ENCODE results near the gene NR1D2.
"Not testable (repeated sequence)": the region's sequence is repeated elsewhere in the genome, so short reads cannot be mapped to it uniquely, and the experiment has no call there.

The NR1D2 gene

DNA sequence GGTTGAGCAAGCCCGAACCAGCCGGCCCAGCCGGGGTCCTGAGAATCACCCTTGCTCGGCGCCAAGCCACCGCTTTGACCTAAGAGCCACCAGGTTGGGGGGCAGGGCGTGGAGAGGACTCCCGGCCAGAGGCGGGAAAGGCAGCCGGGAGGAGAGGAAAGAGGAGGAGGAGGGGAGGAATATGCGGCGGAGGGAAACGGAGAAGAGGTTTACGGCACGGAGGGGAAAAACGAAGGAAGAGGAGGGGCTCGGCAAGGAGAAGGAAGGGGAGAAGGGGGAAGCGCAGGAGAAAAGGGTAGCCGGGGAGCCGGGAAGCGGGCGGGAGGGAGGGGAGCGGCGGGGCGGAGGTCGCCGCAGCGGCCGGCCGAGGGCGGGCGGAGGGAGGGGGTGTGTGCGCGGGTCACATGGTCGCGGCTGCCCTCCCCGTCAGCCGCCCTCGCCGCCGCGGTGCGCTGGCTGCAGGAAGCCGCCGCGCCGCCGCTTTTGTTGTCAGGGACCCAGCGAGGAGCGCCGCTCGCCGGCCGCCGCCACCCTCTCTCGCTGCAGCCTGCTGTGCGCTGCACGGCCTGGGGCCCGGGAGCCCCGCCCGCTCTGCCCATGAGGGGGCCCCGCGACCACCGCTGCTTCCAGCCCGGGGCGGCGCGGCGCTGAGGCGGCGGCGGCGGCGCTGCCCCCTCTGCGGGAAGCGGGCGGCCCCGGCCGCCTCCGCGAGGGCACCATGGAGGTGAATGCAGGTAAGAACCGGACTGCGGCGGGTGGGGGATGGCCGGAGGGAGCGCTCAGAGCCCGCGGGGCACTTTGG is at the start of gene NR1D2:
Gene NR1D2 (plus strand): TSS at position 426 of the 802 bp plus-strand sequence. CDS start 293 bp downstream, at position 719.
- DNase-seq = peak; percentile 18

DNA sequence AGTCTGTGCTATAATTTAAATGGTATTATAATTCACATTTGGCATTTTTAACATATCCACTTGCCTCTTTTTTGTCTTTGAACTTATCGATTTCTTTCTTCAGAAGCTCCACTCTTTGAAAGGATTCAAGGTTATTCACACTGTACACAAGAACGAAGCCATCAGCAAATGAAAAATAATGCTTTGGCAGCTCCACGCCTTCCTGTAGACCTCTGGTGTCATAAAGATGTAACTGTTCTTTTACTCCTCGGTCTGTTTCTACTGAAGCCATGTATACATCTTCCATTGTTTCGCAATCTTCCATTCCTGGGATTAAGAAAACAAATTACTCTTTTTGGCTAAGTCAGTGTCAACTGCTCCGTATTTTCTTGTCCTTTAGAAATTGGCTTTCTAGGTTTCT is 44.3 kb upstream of the NR1D2 start:
- DNase-seq = no peak

DNA sequence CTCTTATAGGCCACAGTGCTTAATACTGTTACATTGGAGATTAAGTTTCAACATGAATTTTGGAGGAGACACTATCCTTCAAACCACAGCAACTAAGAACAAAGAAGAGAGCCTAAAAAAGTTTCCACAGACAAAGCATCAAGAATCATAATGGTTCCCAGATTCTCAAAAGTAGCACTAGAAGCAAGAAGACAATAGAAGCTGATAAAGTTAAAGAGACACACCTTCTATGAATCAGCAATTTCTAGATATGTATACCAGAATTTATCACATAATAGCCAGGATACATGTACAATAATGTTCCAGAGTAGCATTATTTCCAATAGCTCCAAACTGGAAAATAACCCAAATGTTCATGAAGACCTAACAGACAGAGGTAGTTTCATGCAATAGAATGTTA is 40.5 kb upstream of the NR1D2 start:
- no peak for DNase-seq

DNA sequence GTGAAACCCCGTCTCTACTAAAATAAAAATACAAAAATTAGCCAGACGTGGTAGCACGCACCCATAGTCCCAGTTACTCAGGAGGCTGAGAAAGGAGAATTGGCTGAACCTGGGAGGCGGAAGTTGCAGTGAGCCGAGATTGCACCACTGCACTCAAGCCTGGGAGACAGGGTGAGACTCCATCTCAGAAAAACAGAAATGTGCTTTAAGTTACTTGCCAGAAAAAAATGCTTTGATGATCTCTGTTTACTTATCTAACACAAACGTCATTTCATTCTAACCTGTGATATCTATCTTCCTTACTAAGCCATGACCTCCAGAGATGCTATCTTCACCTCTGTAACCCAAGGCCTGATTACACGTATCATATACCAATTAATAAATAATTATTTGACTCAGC is 35.7 kb upstream of the NR1D2 start:
- DNase-seq = no peak

DNA sequence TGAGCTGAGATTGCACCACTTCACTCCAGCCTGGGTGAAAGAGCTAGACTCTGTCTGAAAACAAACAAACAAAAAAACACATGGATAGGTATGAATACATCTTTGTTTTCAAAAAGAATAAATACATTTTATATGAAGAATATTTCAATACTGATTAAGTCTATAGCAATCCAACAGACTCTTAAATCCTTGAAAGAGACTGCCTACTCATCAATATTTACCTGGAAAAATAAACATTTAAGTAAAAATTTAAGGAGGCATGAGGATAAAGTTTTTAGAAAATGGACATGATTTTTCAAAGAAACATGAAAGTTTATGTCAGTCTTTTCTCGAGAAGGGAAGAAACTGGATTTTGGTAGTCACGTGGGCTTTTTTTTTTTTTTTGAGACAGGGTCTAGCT is 33.7 kb upstream of the NR1D2 start:
- no peak for DNase-seq

DNA sequence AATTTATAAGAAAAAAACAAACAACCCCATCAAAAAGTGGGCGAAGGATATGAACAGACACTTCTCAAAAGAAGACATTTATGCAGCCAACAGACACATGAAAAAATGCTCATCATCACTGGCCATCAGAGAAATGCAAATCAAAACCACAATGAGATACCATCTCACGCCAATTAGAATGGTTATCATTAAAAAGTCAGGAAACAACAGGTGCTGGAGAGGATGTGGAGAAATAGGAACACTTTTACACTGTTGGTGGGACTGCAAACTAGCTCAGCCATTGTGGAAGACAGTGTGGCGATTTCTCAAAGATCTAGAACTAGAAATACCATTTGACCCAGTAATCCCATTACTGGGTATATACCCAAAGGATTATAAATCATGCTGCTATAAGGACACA is 32.8 kb upstream of the NR1D2 start:
- DNase-seq = not testable (repeated sequence)

DNA sequence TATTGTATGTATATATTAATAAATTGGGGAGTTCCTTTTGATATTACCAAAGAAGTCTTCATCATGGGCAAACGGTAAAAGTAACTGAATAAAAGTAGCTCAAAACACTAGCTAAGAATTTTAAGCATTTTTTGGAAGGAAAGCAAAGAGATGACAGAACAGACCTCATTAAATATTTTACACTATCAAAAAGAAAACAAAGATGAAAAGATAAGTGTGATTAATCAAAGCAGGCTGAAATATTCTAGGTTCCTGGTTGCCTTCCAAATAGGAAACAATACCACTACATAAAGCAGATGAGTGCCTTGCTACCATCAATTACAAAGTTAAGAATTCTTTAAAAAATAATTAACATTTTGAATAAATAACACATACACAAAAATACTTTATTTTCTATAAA is 31.9 kb upstream of the NR1D2 start:
- DNase-seq = no peak

DNA sequence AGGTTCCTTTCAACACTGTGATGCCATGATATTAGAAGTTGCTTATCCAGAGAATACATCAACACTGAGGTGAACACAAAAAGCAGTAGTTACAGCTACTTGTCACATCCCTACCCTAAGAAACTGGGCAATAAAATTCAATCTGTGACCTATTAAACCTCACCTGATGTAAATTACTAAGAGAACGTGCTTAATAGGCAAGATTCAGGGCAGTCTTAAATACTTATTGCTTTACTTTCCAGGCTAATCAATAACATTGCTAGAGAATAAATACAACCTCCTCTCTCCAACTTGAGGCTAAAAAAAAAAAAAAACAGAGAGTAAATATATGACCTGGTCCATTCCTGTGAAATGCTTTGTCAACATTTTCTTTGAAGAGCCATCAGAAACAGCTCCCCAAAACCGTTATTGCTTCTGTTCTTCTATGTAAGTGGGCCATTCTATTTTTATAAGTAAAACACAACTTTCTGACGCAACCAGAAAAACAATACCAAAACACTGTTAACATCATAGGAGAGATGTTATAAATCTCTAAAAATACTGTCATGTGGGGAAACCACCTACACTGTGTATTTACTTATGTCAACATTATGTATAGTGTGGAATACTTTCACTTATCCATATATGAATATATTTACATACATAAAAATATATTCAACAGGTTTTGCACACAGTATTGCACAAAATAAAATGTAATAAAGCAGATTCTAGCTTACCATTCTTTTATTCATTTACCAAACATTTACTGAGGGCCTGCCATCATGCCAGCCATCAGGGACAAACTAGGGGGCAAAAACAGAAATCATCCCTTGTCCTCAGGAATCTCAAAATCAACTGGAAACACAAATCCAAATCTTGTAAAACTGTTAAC is 31.0 kb upstream of the NR1D2 start:
- no peak for DNase-seq

DNA sequence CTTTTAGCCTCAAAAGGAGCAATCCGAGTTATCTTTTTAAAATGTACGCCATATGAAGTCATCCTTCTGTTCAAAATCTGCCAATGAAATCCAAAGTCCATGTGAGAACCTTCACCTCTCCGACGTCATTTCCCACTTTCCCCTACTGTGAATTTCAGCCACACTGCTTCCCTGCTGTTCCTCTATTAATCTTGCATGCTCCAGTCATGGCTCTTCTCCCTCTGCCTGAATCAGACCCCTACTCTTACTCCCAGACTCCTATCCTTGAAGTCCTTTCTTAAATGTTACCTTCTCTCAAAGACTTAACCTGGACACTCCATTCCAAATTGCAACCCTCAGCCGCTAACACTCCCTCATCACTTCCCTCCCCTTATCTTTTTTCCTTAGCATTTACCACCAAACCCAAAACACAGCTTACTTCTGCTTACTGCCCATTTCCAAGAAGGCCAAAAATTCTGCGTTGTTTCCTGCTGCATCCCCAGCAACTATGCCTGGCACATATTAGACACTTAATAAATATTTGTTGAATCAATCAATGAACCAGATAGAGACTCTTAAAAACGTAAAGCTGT is 29.5 kb upstream of the NR1D2 start:
- DNase-seq = no peak

DNA sequence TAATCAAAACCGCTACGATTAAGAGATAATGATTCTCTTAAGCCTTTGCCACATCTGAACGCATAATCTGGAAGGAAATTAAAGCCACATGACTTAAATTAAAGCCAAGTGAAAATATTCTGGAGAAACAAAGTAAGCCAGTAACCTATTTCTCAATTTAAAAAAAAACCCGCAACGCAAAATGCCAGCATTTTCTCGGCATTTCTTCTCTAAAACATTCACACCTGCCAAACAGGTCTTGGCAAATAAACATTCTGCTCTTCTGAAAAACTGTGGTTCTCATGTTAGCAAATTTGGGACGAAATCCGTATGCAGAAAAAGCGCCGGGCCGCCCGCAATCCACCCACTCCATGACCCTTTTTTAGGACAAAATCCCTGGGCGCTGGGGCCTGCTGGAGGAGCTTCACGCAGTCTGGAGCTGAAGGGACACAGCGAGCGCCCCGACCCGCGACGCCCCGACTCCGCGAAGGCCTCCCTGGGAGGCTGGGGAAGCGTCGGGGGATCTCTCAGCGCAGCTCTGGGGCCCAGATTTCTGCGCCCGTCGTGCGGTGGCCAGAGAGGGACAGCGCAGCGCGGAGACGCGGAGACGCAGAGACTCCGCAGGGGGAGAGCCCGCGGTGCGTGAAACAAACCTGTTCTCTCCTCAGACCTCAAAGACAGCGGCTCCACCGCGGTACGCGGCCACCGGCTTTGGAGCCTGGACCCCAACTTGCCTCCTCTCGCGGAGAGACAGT is 28.8 kb upstream of the NR1D2 start:
- DNase-seq = no peak

DNA sequence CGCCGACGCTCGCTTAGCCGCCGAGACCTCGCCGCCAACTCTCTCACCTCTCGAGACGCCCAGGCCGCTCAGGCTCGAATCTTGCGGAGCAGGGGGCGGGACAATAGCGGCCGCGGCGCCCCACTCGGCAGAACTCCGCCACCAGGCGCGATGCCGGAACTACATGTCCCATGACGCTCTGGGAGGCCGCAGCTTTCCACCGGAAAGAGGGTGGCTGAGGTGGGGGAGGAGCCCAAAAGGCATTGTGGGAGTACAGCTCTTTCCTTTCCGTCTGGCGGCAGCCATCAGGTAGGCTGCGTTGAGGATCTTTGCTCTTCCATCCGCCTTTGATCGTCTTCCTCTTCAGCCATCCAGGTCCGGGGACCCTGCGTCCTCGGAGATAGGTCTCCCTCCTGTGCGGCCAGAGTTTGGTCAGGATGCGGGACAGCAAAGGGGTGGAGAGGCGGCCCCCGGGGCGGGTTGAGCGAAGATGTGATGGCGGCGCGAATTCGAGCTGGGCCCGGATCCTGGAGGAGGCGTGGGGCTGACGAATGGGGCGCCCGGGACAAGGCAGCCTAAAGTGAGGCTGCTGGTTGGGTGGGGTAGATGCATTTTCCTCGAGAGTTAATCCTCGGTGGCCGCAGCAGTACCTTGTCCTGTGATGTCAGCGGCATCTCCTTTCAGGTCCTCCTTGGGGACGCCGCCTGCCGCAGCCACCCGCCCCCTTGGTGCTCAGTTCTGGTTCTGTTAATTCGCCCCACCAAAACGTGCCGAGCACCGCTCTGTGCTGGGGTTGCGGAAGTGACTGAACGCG is 28.0 kb upstream of the NR1D2 start, which contains the start of the genes NKIRAS1 and RPL15:
Gene NKIRAS1 (minus strand): TSS at position 105 of the 793 bp plus-strand sequence. CDS start 6,086 bp downstream, outside the sequence.
Gene RPL15 (plus strand): TSS at position 247 of the 793 bp plus-strand sequence. CDS start 728 bp downstream, outside the sequence.
- peak; percentile 86 for DNase-seq

DNA sequence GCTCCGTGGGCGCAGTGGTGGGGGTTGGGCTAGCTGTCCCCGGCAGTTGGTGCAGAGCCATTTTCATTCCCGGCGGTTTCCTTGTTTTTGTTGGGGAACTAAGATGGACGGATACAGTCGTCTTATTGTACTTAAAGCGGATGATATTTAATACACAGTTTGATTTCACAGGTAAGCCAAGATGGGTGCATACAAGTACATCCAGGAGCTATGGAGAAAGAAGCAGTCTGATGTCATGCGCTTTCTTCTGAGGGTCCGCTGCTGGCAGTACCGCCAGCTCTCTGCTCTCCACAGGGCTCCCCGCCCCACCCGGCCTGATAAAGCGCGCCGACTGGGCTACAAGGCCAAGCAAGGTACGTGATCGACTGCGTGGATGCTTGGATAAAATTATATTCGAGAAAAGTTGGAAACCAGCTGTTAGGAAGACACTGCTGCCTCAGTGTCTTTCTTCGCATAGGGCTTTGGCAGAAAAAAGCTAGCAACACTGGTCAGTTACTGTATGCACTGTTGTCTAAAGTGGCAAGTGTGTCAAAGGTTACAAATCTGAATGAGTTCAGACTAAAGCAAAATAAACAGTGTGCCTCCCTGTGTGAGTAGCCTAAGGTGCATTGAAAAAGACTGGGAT is 27.3 kb upstream of the NR1D2 start:
- not testable (repeated sequence) for DNase-seq

DNA sequence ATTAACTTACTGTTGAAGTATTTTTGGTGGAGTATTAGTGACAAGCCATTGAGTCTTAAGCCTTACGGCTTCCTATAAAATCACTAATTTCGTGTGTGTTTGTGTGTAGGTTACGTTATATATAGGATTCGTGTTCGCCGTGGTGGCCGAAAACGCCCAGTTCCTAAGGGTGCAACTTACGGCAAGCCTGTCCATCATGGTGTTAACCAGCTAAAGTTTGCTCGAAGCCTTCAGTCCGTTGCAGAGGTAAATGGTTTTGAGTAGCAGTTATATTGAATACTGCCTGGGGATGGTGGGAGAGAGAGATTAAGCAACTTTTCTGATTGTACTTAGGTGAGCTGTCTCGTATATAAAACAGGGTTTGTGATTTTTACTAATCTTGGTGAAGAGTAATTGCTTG is 26.8 kb upstream of the NR1D2 start:
- DNase-seq = not testable (repeated sequence)

DNA sequence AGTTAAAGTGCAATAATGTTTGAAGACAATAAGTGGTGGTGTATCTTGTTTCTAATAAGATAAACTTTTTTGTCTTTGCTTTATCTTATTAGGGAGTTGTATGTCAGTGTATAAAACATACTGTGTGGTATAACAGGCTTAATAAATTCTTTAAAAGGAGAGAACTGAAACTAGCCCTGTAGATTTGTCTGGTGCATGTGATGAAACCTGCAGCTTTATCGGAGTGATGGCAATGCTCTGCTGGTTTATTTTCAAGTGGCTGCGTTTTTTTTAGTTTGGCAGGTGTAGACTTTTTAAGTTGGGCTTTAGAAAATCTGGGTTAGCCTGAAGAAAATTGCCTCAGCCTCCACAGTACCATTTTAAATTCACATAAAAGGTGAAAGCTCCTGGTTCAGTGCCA is 25.5 kb upstream of the NR1D2 start:
- no peak for DNase-seq

DNA sequence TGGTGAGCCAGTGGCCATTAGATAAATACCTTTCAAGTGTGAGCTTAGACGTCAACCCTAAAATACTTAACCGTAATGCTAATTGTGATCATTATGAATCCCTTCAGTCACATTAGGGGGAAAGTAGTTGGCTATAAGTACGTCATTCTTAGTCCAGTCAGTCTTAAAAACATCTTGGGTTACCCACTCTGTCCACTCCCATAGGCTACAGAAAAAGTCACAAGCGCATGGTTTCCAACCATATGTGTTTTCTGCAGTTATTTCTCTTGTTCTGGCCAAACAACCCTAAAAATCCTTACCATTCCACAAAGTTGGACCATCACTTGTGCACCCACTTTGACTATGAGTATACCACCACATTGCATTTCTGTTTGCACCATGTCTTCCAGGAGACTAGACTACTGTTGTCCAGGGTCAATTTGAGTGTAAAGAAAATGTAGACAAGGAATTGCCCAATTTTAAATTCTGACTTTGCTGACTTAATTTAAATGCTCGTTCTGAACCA is 24.9 kb upstream of the NR1D2 start:
- DNase-seq = no peak

DNA sequence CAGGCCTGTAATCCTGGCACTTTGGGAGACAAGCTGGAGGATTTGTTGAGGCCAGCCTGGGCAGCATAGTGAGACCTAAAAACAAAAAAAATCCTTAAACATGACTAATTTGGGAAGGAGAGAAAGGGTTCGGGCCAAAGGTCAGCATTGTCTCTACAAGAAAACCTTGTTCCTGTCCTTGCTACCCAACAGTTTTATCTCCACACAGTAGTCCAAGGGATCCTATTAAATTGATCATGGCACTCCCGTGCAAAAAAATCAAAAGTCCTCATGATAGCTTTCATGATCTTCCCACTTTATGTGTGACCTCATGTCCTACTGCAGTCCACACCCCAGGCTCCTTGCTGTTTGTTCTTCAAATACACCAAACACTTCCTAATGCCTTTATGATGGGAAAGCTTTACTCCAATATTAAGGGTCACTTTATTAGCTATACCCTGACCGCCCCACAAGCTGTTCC is 24.0 kb upstream of the NR1D2 start:
- no peak for DNase-seq

DNA sequence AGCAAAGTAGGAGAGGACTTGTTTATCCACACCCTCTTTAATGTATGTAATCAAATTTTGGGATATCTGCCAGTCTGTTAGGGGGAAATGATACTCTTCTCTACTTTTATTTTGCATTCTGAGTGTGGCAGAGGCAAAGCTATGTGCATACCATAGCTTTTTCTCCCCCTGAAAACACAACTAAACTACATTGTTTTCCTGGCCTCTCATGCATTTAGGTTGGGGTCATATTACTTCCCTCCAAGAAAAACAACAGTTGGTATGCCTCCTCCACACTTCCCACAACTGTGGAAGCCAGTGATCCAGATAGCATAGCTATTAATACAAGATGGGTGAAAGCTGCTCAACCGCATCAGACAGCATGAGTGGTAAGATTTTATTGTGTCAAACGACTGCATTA is 21.3 kb upstream of the NR1D2 start:
- no peak for DNase-seq

DNA sequence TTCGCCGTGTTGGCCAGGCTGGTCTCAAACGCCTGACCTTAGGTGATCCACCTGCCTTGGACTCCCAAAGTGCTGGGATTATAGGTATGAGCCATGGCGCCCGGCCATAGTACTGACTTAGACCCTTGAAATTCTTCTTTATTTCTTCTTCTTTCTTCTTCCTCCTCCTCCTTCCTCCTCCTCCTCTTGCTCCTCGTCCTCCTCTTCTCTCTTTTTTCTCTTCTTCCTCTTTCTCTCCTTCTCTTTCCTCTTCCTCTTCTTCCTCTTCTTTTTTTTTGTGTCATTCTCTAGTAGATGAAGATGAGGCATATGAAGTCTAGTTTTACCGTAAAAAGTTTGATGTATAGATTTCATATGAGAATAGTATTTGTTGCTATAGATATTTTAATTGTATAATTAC is 18.8 kb upstream of the NR1D2 start:
- no peak for DNase-seq

DNA sequence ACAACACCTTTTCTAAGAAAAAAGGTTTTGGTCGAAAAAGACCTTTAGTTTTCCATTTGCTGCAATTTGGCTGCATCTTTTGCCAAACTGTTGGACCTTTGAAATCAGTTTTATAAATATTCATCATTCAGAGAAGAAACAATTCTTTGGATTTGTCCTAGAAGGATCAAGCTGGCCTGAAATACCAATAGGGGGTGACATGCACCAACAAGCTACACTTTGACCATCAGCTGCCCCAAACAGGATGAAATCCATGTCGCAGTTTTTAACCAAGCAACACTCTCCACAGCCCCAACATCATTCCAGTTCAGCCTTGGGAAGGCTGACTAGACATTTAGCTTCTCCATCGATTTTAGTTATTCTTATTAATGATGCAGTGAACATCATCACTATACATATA is 18.4 kb upstream of the NR1D2 start:
- DNase-seq = no peak

DNA sequence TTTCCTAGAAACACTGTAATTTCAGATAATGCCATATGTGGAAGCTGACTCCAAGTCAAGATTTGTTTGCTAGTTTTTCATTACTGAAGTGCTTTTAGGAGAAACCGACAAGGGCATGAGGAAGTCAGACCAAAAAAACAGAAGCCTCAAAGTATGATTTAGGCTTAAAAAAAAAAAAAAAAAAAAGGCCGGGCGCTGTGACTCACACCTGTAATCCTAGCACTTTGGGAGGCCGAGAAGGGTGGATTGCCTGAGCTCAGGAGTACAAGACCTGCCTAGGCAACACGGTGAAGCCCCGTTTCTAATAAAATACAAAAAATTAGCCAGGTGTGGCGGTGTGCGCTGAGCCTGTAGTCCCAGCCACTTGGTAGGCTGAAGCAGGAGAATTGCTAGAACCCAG is 16.6 kb upstream of the NR1D2 start:
- DNase-seq = no peak

DNA sequence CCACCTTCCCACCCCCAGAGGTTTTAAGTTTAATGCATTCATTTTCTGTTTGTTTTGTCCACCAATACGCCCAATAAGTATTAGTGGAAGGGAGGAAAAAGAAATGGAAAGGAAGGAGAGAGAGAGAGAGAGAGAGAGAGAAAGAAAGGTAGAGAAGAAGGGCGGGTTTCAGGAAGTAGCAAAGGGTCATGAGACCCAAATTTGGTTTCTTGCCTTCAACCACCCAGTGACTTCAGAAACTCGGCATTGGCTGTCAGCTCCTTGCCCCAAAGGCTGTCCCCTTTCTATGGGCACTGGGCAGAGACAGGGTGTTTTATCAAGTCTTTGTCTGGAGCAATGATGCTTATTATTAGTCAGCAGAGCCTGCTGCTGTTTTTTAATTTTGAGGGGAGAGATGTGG is 13.5 kb upstream of the NR1D2 start:
- DNase-seq = no peak

All from GOT3 (cell line).